Measurements from ENCODE around the gene FAF2. TPM values are rescaled to one million over a fixed set of nuclear protein-coding genes. Genes with fewer than 3 reads are reported as not detected.
"Not testable (repeated sequence)": the region's sequence is repeated elsewhere in the genome, so short reads cannot be mapped to it uniquely, and the experiment has no call there.

Gene FAF2
- total RNA-seq (2012; rRNA removed), result 39.0 and 42.2 TPM in 2 replicates

- Histone ChIP-seq H3K36me3 (ENCODE audit: insufficient read depth, low read length) (peaks cover 9% of the 10 kb centered on the region), H3K27me3 (ENCODE audit: control insufficient read depth, insufficient read depth, low read length) (no peaks in the 10 kb centered on the region), H3K4me3 (ENCODE audit: low read length) (peak within 1 kb of the TSS; percentile 95), H3K9ac (ENCODE audit: low read depth, low read length) (peak within 1 kb of the TSS; percentile 98), H3K4me2 (ENCODE audit: low read length) (peak within 1 kb of the TSS; percentile 97), H3K4me1 (ENCODE audit: control insufficient read depth, insufficient read depth, low read length) (peaks cover 20% of the 10 kb centered on the region), H3K9me3 (replicated peaks; ENCODE audit: low read length) (no peaks in the 10 kb centered on the region)
These were observed at the start of gene FAF2 for GRCh38 chr5:176447978-176448608. TSS of gene FAF2 (plus strand) at chr5:176448385. CDS start at chr5:176448408, 23 bp downstream.

- no peaks in the 10 kb centered on the region for H3K27me3 ChIP-seq (ENCODE audit: control insufficient read depth, insufficient read depth, low read length)
- H3K9ac ChIP-seq (ENCODE audit: low read depth, low read length), result no peak overlapping the region
- no peaks in the 10 kb centered on the region for H3K9me3 ChIP-seq (replicated peaks; ENCODE audit: low read length)
- peaks cover 21% of the 10 kb centered on the region for H3K36me3 ChIP-seq (ENCODE audit: insufficient read depth, low read length)
- no peak overlapping the region for H3K4me2 ChIP-seq (ENCODE audit: low read length)
- peaks cover 4% of the 10 kb centered on the region for H3K4me1 ChIP-seq (ENCODE audit: control insufficient read depth, insufficient read depth, low read length)
- no peak overlapping the region for H3K4me3 ChIP-seq (ENCODE audit: low read length)
These were observed 47.6 kb upstream of the FAF2 start for GRCh38 chr5:176400382-176401156.

- Histone ChIP-seq H3K27me3 (ENCODE audit: control insufficient read depth, insufficient read depth, low read length) (no peaks in the 10 kb centered on the region), H3K9ac (ENCODE audit: low read depth, low read length) (no peak overlapping the region), H3K9me3 (replicated peaks; ENCODE audit: low read length) (no peaks in the 10 kb centered on the region), H3K4me2 (ENCODE audit: low read length) (no peak overlapping the region), H3K36me3 (ENCODE audit: insufficient read depth, low read length) (peaks cover 27% of the 10 kb centered on the region), H3K4me3 (ENCODE audit: low read length) (no peak overlapping the region), H3K4me1 (ENCODE audit: control insufficient read depth, insufficient read depth, low read length) (peaks cover 4% of the 10 kb centered on the region)
These were observed 46.6 kb upstream of the FAF2 start for GRCh38 chr5:176401281-176402205.

- H3K36me3 ChIP-seq (ENCODE audit: insufficient read depth, low read length), result peaks cover 32% of the 10 kb centered on the region
- no peak overlapping the region for H3K4me3 ChIP-seq (ENCODE audit: low read length)
- H3K27me3 ChIP-seq (ENCODE audit: control insufficient read depth, insufficient read depth, low read length), result no peaks in the 10 kb centered on the region
- H3K9me3 ChIP-seq (replicated peaks; ENCODE audit: low read length), result no peaks in the 10 kb centered on the region
- H3K4me2 ChIP-seq (ENCODE audit: low read length), result no peak overlapping the region
- H3K4me1 ChIP-seq (ENCODE audit: control insufficient read depth, insufficient read depth, low read length), result peaks cover 4% of the 10 kb centered on the region
- H3K9ac ChIP-seq (ENCODE audit: low read depth, low read length), result no peak overlapping the region
These were observed 42.3 kb upstream of the FAF2 start for GRCh38 chr5:176405656-176406435.

GRCh38 chr5:176406436-176407052, 41.6 kb upstream of the FAF2 start:
- Histone ChIP-seq H3K4me1 (ENCODE audit: control insufficient read depth, insufficient read depth, low read length) (peaks cover 11% of the 10 kb centered on the region), H3K4me2 (ENCODE audit: low read length) (no peak overlapping the region), H3K9me3 (replicated peaks; ENCODE audit: low read length) (no peaks in the 10 kb centered on the region), H3K36me3 (ENCODE audit: insufficient read depth, low read length) (peaks cover 32% of the 10 kb centered on the region), H3K27me3 (ENCODE audit: control insufficient read depth, insufficient read depth, low read length) (no peaks in the 10 kb centered on the region), H3K4me3 (ENCODE audit: low read length) (no peak overlapping the region), H3K9ac (ENCODE audit: low read depth, low read length) (no peak overlapping the region)

GRCh38 chr5:176407456-176408251, 40.5 kb upstream of the FAF2 start:
- Histone ChIP-seq H3K9ac (ENCODE audit: low read depth, low read length) (no peak overlapping the region), H3K36me3 (ENCODE audit: insufficient read depth, low read length) (peaks cover 32% of the 10 kb centered on the region), H3K4me3 (ENCODE audit: low read length) (no peak overlapping the region), H3K4me1 (ENCODE audit: control insufficient read depth, insufficient read depth, low read length) (peaks cover 20% of the 10 kb centered on the region), H3K9me3 (replicated peaks; ENCODE audit: low read length) (no peaks in the 10 kb centered on the region), H3K4me2 (ENCODE audit: low read length) (no peak overlapping the region), H3K27me3 (ENCODE audit: control insufficient read depth, insufficient read depth, low read length) (no peaks in the 10 kb centered on the region)

- H3K9me3 ChIP-seq (replicated peaks; ENCODE audit: low read length); H3K9ac ChIP-seq (ENCODE audit: low read depth, low read length); H3K27me3 ChIP-seq (ENCODE audit: control insufficient read depth, insufficient read depth, low read length); H3K4me3 ChIP-seq (ENCODE audit: low read length); H3K4me2 ChIP-seq (ENCODE audit: low read length): not testable (repeated sequence)
- Histone ChIP-seq H3K4me1 (ENCODE audit: control insufficient read depth, insufficient read depth, low read length) (peaks cover 26% of the 10 kb centered on the region), H3K36me3 (ENCODE audit: insufficient read depth, low read length) (peaks cover 32% of the 10 kb centered on the region)
These were observed 40.0 kb upstream of the FAF2 start for GRCh38 chr5:176408252-176408573.

GRCh38 chr5:176408590-176408989, 39.6 kb upstream of the FAF2 start:
- Histone ChIP-seq H3K4me3 (ENCODE audit: low read length) (no peak overlapping the region), H3K4me2 (ENCODE audit: low read length) (no peak overlapping the region), H3K9me3 (replicated peaks; ENCODE audit: low read length) (no peaks in the 10 kb centered on the region), H3K36me3 (ENCODE audit: insufficient read depth, low read length) (peaks cover 32% of the 10 kb centered on the region), H3K9ac (ENCODE audit: low read depth, low read length) (no peak overlapping the region), H3K4me1 (ENCODE audit: control insufficient read depth, insufficient read depth, low read length) (peaks cover 30% of the 10 kb centered on the region), H3K27me3 (ENCODE audit: control insufficient read depth, insufficient read depth, low read length) (no peaks in the 10 kb centered on the region)

- Histone ChIP-seq H3K4me3 (ENCODE audit: low read length) (no peak overlapping the region), H3K9me3 (replicated peaks; ENCODE audit: low read length) (no peaks in the 10 kb centered on the region), H3K4me1 (ENCODE audit: control insufficient read depth, insufficient read depth, low read length) (peaks cover 41% of the 10 kb centered on the region), H3K27me3 (ENCODE audit: control insufficient read depth, insufficient read depth, low read length) (no peaks in the 10 kb centered on the region), H3K9ac (ENCODE audit: low read depth, low read length) (no peak overlapping the region), H3K4me2 (ENCODE audit: low read length) (no peak overlapping the region), H3K36me3 (ENCODE audit: insufficient read depth, low read length) (peaks cover 26% of the 10 kb centered on the region)
These were observed 38.4 kb upstream of the FAF2 start for GRCh38 chr5:176409765-176410164.

GRCh38 chr5:176410486-176411180, 37.6 kb upstream of the FAF2 start:
- H3K36me3 ChIP-seq (ENCODE audit: insufficient read depth, low read length), result peaks cover 23% of the 10 kb centered on the region
- no peak overlapping the region for H3K4me2 ChIP-seq (ENCODE audit: low read length)
- H3K27me3 ChIP-seq (ENCODE audit: control insufficient read depth, insufficient read depth, low read length), result no peaks in the 10 kb centered on the region
- H3K9me3 ChIP-seq (replicated peaks; ENCODE audit: low read length), result no peaks in the 10 kb centered on the region
- H3K9ac ChIP-seq (ENCODE audit: low read depth, low read length), result no peak overlapping the region
- no peak overlapping the region for H3K4me3 ChIP-seq (ENCODE audit: low read length)
- H3K4me1 ChIP-seq (ENCODE audit: control insufficient read depth, insufficient read depth, low read length), result peaks cover 50% of the 10 kb centered on the region
